ENCODE measurements around the gene THY1.

GRCh38 chr11:119415517-119415916 lies 7.5 kb downstream of the THY1 start:
- no peak for TF ChIP-seq CTCF (IDR thresholded peaks at IDR 0.05)
- no peak for TF ChIP-seq POLR2A (IDR thresholded peaks at IDR 0.05)

All from Peyer's patch (tissue), 4 donors.